Amniotic epithelial cell (primary cell): ENCODE results near the gene TNFRSF11A.

ENCODE experiments used
- DNase-seq: peaks from one replicate; pipeline ENCODE4 v3.0.0-alpha.2; 2010; ENCODE audit warnings: low read depth

The TNFRSF11A gene

DNA sequence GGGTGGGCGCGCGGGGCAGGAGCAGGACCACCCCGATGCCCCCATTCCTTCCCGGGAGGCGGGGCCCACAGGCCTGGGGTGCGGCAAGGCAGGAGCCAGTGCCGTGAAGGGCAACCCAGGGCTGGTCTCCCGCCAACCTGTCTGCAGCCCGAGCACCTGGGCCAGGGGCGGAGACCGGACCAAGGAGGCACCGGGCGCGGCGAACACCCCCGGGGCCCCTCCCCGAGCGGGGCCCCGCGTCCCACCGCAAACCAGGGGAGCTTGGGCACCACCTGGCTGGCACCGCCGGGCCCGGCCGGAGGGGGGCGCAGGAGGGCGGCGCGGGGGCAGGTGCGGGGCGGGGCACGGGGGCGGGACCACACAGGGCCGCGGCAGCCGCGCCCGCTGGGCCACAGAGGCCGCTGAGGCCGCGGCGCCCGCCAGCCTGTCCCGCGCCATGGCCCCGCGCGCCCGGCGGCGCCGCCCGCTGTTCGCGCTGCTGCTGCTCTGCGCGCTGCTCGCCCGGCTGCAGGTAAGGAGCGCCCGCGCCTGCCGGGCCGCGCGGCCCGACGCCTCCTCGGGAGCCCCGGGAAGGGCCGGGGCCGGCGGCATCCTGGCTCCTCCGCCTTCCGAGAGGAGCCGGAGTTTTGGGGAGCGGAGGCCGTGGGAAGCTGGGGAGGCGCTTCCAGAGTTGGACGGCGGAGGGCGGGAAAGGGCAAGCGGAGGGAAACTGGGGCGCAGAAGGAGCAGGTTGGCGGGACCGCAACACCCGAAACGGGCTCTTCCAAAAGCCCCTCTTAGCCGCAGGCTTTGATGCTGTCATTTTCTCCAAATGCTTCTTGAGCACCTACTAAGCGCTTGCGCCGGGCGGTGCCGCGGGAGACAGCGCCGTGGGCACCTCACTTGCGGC, at the start of gene TNFRSF11A:
TNFRSF11A (plus strand) TSS at position 394 of the 889 bp plus-strand sequence; CDS start at position 437, 43 bp downstream.
- no peak for DNase-seq

DNA sequence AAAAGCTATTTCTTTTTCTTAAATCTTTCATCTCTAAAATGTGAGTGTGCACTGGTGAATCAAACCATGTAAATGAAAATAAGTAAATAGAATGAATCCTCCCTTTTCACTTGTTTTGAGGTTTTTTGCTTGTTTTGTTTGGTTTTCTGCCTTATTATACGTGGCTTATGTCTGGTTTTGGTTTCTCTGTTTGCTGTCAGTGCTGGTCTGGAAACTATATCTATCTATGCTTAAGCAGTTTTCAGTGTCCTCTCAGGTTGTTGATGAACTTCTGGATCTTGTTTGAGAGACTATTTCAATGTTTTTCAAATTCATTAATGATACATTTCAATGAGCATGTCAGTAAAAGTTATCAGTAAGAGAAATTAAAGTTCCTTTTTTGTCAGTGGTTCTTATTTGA, 48.1 kb upstream of the TNFRSF11A start:
- no peak for DNase-seq

DNA sequence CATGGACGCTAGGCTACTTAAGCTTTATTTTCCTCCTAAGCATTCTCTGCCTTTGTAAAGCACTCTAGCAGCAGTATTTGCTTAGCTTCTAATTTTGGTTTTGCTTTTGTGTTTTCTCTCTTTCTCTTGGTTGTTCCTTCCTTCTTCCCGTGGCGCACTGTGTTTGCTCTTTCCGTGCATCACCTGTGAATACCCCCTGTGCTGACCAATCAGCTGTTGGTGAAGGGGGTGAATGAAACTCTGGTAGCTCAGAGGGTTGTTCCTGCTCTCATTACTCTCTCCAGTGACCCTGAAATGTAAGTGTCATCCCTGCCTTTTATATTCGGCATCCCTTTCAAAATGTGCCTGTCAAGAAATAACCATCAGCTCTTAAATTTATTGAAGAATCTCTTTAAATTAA, 45.5 kb upstream of the TNFRSF11A start:
- DNase-seq, result no peak

DNA sequence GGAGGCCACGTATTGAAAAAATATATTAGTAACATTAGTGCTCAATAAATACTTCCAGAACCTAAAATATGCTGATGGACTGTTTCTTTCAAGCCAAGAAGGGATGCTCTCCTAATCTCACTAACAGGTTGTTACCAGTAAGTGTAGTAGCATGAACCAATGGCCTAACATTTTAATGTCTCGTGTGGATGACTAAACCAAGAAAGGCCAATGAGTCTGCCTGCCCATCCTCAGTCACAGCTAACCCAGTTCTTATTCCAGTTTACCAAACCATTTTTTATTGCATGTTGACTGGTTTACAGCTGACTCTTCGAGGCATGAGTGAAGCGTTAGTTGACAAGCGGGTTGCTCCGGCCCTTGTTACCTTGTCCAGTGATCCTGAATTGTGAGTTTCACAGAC, 45.1 kb upstream of the TNFRSF11A start:
- no peak for DNase-seq

- DNase-seq, result no peak
These were observed 44.3 kb upstream of the TNFRSF11A start for GRCh38 chr18:62280786-62281185.

- DNase-seq, result peak; percentile 77
These were observed 43.4 kb upstream of the TNFRSF11A start for GRCh38 chr18:62281684-62282083.

DNA sequence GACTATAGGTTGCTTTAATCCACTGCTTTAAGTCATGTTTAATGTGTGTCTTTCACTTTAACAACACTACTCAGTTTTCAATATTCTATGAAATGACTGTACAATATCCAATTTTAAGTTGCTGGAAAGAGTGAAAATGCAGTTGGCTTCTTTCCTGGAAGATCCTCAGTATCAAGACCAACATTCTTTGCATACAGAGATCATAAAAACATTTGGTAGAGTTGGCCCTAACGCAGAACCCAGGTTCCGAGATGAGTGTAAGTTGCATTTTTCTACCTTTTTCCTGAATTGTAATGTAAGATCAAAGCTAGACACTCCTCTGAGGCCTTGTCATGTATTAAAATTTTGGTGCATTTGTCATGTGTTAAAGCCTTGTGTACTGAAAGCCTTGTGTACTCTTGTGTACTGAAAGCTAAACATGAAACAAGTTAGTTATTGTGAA, 42.9 kb upstream of the TNFRSF11A start:
- peak; percentile 57 for DNase-seq

DNA sequence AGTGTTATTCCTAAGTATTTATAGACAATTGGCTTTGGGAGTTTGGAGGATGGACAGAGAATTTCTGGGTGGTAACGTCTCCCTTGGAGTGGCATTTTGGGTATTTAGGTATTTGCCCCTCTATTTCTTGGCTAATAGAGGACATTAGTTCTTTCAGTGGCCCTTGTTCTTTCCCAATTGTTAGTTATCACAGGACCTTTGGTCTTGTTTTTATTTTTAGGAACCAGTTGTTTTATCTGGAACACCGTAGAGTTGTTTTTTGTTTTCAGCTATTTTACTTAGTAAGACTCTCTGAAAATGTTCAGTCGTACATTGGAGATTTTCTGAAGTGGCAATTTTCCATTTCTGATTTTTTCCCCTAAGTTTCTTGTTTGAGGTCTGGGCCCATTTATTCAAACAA, 40.5 kb upstream of the TNFRSF11A start:
- no peak for DNase-seq

GRCh38 chr18:62285281-62285680, 39.8 kb upstream of the TNFRSF11A start:
- no peak for DNase-seq

GRCh38 chr18:62287781-62288664, 37.1 kb upstream of the TNFRSF11A start:
- no peak for DNase-seq

DNA sequence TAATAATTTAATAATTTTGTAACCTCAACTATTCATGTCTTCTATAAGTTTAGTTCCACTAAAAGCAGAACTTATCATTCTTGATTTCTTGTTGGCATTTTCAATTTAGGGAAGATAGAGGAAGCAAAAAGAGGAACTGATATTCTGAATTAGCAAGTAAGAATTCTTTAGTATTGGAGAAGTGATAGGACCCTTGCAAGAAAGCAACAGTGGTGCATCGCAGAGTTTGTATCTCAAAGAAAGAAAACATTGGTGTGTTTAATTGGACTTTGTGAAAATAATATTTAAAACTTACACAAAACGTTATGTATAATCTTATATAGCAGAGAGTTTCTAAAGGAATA, 36.5 kb upstream of the TNFRSF11A start:
- no peak for DNase-seq

GRCh38 chr18:62289047-62289446, 36.1 kb upstream of the TNFRSF11A start:
- no peak for DNase-seq

DNA sequence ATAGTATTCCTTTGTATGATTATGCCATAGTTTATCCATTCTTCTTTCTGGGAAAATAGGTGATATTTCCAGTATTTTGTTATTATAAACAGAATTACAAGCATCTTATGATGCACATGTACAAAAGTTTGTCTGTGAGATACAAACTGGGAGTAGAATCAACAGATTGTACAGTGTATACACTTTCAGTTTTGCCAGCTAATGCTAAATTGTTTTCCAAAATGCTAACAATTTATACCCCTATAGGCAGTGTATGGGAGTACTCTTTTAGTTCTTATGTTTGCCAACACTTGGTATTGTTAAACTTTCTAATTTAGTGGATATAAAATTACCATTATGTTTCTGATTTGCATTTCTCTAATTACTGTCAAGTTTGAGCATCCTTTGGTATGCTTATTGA, 31.0 kb upstream of the TNFRSF11A start:
- no peak for DNase-seq

GRCh38 chr18:62300359-62300963, 24.6 kb upstream of the TNFRSF11A start:
- DNase-seq, result no peak

DNA sequence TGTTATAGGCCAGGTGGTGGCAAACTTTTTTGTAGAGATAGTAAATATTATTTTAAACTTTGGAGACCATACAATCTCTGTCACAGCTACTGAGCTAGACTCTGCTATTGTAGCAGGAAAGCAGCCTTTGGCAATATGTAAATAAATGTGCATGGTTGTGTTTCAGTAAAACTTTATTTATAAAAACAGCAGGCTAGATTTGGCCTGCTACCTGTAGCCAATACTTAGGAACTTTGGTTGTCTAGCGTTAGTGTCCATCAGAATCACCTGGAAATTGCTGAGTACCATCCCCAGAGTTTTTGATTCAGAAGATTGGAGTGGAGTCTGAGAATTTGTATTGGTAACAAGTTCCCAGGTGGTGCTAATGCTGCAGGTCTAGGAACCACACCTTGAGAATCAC, 23.8 kb upstream of the TNFRSF11A start:
- no peak for DNase-seq

DNA sequence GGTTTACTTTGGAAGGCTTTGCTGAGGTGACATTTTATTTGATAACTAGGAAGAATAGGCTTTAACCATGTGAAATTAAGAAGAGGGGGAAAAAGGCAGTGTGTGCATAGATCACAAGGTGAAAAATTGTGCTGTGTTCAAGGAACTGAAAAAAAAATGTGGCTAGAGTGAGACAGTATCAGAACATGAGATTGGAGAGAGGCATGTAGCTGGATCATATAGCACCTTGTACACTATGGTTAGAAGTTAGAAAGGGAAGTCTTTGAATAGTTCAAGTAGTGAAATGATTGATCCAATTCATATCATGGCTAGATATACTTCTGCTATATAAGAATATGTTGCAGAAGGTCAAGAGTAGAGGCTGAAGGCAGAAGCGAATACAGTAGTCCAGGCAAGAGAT, 12.3 kb upstream of the TNFRSF11A start:
- DNase-seq, result no peak

DNA sequence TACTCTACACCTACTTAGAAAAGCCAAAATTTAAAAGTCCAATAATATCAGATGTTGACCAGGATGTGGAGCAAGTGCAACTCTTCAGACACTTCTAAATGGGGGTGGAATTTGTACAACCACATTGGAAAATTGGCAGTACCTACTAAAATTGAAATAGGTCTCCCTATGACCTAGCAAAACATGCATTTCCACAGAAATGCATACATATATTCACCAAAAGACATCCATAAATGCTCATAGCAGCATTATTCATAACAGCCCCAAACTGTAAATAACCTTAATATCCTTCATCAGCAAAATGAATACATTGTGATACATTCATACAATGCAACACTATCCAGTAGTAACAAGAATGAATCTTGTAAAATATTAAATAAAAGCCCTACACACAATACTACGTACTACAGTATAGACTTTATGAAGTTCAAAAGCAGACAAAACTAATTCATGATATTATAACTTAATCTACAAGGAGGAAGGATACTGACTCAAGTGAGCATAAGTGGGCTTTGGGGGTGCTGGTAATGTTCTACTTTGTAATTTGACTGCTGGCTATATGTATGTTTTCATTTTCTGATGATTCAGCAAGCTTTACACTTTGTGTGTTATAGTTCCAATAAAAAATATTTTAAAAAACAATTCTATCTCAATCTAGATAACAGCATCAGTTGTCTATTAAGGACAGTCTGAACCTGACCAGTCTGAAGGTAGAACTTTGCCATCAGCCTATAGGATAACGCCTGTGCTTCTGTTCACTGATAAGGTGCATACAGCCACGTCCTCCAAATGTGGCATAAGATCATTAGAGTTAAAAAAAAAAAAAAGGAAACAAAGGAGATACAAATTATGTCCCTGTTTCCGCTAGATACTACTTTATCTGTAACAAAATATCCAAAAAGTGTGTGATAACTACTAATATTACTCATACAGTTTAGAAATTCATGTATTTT, 6.6 kb upstream of the TNFRSF11A start:
- DNase-seq, result no peak

- no peak for DNase-seq
These were observed 3.9 kb upstream of the TNFRSF11A start for GRCh38 chr18:62321201-62321600.

- DNase-seq, result no peak
These were observed 1.5 kb upstream of the TNFRSF11A start for GRCh38 chr18:62323483-62324180.

DNA sequence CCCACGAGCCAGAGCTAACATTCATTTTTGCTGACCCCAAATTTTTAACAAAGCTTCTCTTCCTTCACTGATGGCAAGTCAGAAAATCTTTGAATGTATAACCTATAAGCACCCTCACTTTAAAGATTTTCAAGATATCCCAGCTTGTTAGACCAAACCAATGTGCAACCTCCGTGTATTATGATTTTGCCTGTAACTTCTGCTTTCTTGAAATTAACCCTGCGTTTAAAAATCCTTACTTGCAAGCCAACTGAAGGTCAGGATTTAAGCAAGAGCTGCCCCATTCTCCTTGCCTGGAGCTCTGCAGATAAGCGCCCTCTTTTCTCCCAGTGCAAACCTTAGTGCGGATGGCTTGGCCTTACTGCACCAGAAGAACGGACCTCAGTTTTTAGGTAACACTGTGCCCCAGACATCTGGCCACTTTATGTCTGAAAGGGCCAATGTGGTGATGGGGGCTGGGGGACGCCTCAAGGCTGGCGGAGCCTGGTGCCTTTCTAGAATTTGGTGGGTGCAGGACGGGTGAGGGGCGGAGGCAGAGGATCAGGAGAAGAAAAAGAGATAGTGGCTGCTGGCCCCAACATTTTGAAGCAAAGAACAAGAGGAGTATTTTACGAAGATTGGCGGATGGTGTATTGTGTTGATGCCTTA, 805 bp upstream of the TNFRSF11A start:
- no peak for DNase-seq
